ENCODE results near the gene HIVEP3. TPM values are rescaled to one million over a fixed set of nuclear protein-coding genes. Genes with fewer than 3 reads are reported as not detected.

HIVEP3 gene
- polyA plus RNA-seq, 1 donor (not counting 4 experiments of a cell fraction or from before 2014, with no cell fraction given) = 1.1 TPM

DNA sequence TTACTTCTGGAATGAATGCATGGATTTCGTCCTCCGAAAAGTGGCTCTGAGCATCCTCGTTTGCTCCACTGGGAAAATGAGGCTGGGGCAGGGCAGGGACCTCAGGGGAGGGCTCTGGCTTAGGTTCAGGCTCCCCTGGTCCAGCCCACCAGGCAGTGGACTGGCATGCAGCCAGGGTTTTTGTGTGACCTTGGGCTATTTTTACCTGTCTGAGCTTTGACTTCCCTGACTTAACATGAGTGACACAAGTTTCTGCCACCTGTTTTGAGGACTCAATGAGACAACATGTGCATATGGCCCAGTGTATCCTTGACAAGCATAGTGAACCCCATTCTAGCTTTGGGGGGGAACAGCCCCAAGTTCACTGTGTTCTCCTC, 401.7 kb downstream of the HIVEP3 start:
- TF ChIP-seq, protein P1, sequence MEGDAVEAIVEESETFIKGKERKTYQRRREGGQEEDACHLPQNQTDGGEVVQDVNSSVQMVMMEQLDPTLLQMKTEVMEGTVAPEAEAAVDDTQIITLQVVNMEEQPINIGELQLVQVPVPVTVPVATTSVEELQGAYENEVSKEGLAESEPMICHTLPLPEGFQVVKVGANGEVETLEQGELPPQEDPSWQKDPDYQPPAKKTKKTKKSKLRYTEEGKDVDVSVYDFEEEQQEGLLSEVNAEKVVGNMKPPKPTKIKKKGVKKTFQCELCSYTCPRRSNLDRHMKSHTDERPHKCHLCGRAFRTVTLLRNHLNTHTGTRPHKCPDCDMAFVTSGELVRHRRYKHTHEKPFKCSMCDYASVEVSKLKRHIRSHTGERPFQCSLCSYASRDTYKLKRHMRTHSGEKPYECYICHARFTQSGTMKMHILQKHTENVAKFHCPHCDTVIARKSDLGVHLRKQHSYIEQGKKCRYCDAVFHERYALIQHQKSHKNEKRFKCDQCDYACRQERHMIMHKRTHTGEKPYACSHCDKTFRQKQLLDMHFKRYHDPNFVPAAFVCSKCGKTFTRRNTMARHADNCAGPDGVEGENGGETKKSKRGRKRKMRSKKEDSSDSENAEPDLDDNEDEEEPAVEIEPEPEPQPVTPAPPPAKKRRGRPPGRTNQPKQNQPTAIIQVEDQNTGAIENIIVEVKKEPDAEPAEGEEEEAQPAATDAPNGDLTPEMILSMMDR (optimal IDR thresholded peaks at IDR 0.05 in 1 of 3, IDR thresholded peaks at IDR 0.05 in 1 of 3, conservative IDR thresholded peaks at IDR 0.05 in 1 of 3; ENCODE audit: extremely low read depth in 1 of 3, insufficient read depth in 2 of 3, low read length in 3 of 3) = no peak
- TF ChIP-seq EZH2 (IDR thresholded peaks at IDR 0.05; ENCODE audit: low read length) = no peak
- H3K79me2 ChIP-seq (ENCODE audit: control insufficient read depth, insufficient read depth, low read length) = no peaks in the 10 kb centered on the region
- no peak overlapping the region for H3K4me2 ChIP-seq (ENCODE audit: control insufficient read depth, extremely low read depth, insufficient read depth, low read depth, low read length)
- H3K27ac ChIP-seq (ENCODE audit: control insufficient read depth, insufficient read depth, low read length) = no peak overlapping the region
- H3K36me3 ChIP-seq (ENCODE audit: control insufficient read depth in 2 of 2, extremely low read depth in 1 of 2, insufficient read depth in 2 of 2, low read length in 2 of 2) = no peaks in the 10 kb centered on the region
- H3K27me3 ChIP-seq (ENCODE audit: control insufficient read depth, extremely low read depth, insufficient read depth, low read length) = peaks cover 3% of the 10 kb centered on the region
- H2AFZ ChIP-seq (ENCODE audit: control insufficient read depth, low read length) = no peak overlapping the region
- H3K4me3 ChIP-seq (ENCODE audit: control insufficient read depth in 2 of 3, extremely low read depth in 1 of 3, insufficient read depth in 2 of 3, low read depth in 1 of 3, low read length in 3 of 3) = no peak overlapping the region
- FAIRE-seq (peak; percentile 23), DNase-seq (ENCODE audit: low read depth, low spot score) (no peak)
- no peaks in the 10 kb centered on the region for H4K20me1 ChIP-seq (ENCODE audit: control insufficient read depth, extremely low read depth, insufficient read depth, low read length)
- H3K9ac ChIP-seq (ENCODE audit: control insufficient read depth, extremely low read depth, insufficient read depth, low read length) = no peak overlapping the region
- dilution Hi-C loops (cut with MboI; ENCODE audit: extremely low pct_ligation_motif_present, low sequenced_read_pairs) = no loop called here
- no peaks in the 10 kb centered on the region for H3K9me1 ChIP-seq (ENCODE audit: control insufficient read depth, extremely low read depth, insufficient read depth, low read length)
- no peaks in the 10 kb centered on the region for H3K9me3 ChIP-seq (ENCODE audit: control insufficient read depth, low read depth, low read length)
- peaks cover 5% of the 10 kb centered on the region for H3K4me1 ChIP-seq (ENCODE audit: control insufficient read depth, extremely low read depth, insufficient read depth, low read length)

DNA sequence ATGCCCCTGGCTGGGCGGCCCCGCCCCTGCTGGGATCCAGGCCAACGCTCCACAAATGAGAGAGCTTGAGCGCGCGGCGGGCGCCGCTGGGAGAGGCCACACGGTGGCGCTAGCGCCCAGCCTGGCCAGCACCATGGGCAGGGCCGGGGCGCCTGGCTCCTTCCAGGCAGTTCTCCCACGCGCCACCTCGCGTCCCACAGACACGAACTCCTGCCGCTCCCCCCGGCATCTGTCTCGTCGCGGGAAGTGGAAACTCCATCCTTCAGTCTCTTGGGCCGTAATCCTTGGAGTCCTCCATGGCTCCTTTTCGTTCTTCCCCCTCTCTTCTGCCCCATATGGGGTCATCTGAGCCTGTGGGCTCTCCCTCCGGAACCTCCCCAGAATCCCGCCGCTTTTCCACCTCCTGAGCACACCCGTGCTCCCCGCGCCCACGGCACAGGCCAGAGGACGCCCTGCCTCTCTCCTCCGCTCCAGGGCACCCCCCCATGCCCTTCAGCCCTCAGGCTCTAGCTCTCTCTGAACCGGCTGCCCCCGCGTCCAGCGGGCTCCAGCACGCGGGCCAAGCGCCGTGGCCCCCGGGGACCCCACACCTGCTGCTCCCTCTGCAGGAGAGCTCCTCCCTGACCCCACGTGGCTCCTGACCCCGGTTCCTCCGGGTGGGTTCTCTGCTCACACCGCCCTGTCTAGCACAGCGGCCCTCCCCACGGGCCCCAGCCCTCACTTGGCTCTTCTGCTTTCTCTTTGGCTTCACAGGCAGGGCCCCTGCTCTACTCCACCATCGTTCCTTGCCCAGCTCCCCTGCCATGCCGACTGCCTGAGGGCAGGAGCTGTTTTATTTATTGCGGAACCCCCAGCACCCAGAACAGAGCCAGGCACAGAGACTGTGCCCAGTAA, 402.3 kb downstream of the HIVEP3 start:
- Histone ChIP-seq H3K4me2 (ENCODE audit: control insufficient read depth, extremely low read depth, insufficient read depth, low read depth, low read length) (peak overlapping the region; percentile 79), H3K36me3 (ENCODE audit: control insufficient read depth in 2 of 2, extremely low read depth in 1 of 2, insufficient read depth in 2 of 2, low read length in 2 of 2) (no peaks in the 10 kb centered on the region), H3K27me3 (ENCODE audit: control insufficient read depth, extremely low read depth, insufficient read depth, low read length) (peaks cover 3% of the 10 kb centered on the region), H3K9me3 (ENCODE audit: control insufficient read depth, low read depth, low read length) (no peaks in the 10 kb centered on the region), H3K27ac (ENCODE audit: control insufficient read depth, insufficient read depth, low read length) (no peak overlapping the region), H3K4me3 (ENCODE audit: control insufficient read depth in 2 of 3, extremely low read depth in 1 of 3, insufficient read depth in 2 of 3, low read depth in 1 of 3, low read length in 3 of 3) (peak overlapping the region in 2 of 3 experiments; percentile 6 to 59), H3K79me2 (ENCODE audit: control insufficient read depth, insufficient read depth, low read length) (no peaks in the 10 kb centered on the region), H3K9ac (ENCODE audit: control insufficient read depth, extremely low read depth, insufficient read depth, low read length) (peak overlapping the region; percentile 28), H2AFZ (ENCODE audit: control insufficient read depth, low read length) (peak overlapping the region; percentile 86), H4K20me1 (ENCODE audit: control insufficient read depth, extremely low read depth, insufficient read depth, low read length) (no peaks in the 10 kb centered on the region), H3K4me1 (ENCODE audit: control insufficient read depth, extremely low read depth, insufficient read depth, low read length) (peaks cover 5% of the 10 kb centered on the region), H3K9me1 (ENCODE audit: control insufficient read depth, extremely low read depth, insufficient read depth, low read length) (no peaks in the 10 kb centered on the region)
- peak; percentile 46 for FAIRE-seq
- TF ChIP-seq, protein P1 (optimal IDR thresholded peaks at IDR 0.05 in 1 of 3, IDR thresholded peaks at IDR 0.05 in 1 of 3, conservative IDR thresholded peaks at IDR 0.05 in 1 of 3; ENCODE audit: extremely low read depth in 1 of 3, insufficient read depth in 2 of 3, low read length in 3 of 3) = peak; percentile 81 to 93 (median 87)
- no peak for TF ChIP-seq EZH2 (IDR thresholded peaks at IDR 0.05; ENCODE audit: low read length)
- dilution Hi-C loops (cut with MboI; ENCODE audit: extremely low pct_ligation_motif_present, low sequenced_read_pairs) = no loop called here
- DNase-seq (ENCODE audit: low read depth, low spot score) = no peak

Measured in keratinocyte (primary cell).